HG02885 (cell line): ENCODE results near the gene TTC24.
"Not testable (repeated sequence)": the region's sequence is repeated elsewhere in the genome, so short reads cannot be mapped to it uniquely, and the experiment has no call there.

Experiments
- ATAC-seq: cut with Tn5 transposase; IDR thresholded peaks from one replicate; pipeline ENCODE4 v1.9.1; 2021; ENCODE audit warnings: mild to moderate bottlenecking; ENCODE audit not compliant: unreplicated experiment, poor library complexity

The TTC24 gene

GRCh38 chr1:156584813-156585212, 5.3 kb downstream of the TTC24 start:
- no peak for ATAC-seq

GRCh38 chr1:156586323-156586722, 6.8 kb downstream of the TTC24 start:
- ATAC-seq: no peak

GRCh38 chr1:156586892-156587477, 7.5 kb downstream of the TTC24 start:
- no peak for ATAC-seq

- not testable (repeated sequence) for ATAC-seq
Observed at GRCh38 chr1:156587927-156588326, 8.4 kb downstream of the TTC24 start.

GRCh38 chr1:156589546-156589945, 10.0 kb downstream of the TTC24 start:
- ATAC-seq: no peak

- no peak for ATAC-seq
Observed at GRCh38 chr1:156590326-156591180, 11.0 kb downstream of the TTC24 start.

- no peak for ATAC-seq
Observed at GRCh38 chr1:156591181-156591431, 11.6 kb downstream of the TTC24 start.

- peak; percentile 88 for ATAC-seq
Observed at GRCh38 chr1:156591432-156592157, 12.1 kb downstream of the TTC24 start, which contains the start of gene NAXE. Gene NAXE (plus strand): TSS chr1:156591776. CDS start chr1:156591805, 29 bp downstream.

GRCh38 chr1:156592158-156592909, 12.8 kb downstream of the TTC24 start:
- peak; percentile 17 for ATAC-seq

GRCh38 chr1:156592910-156593660, 13.6 kb downstream of the TTC24 start:
- ATAC-seq: no peak

GRCh38 chr1:156593661-156593989, 14.1 kb downstream of the TTC24 start:
- no peak for ATAC-seq

- ATAC-seq: no peak
Observed at GRCh38 chr1:156594190-156594589, 14.7 kb downstream of the TTC24 start.

GRCh38 chr1:156595016-156595415, 15.5 kb downstream of the TTC24 start:
- ATAC-seq: no peak

GRCh38 chr1:156596426-156596825, 16.9 kb downstream of the TTC24 start:
- no peak for ATAC-seq

- no peak for ATAC-seq
Observed at GRCh38 chr1:156598125-156598524, 18.6 kb downstream of the TTC24 start.

GRCh38 chr1:156598731-156599432, 19.4 kb downstream of the TTC24 start:
- no peak for ATAC-seq

GRCh38 chr1:156599811-156600210, 20.3 kb downstream of the TTC24 start:
- ATAC-seq: no peak

- no peak for ATAC-seq
Observed at GRCh38 chr1:156600733-156601121, 21.2 kb downstream of the TTC24 start.

GRCh38 chr1:156601122-156601830, 21.8 kb downstream of the TTC24 start, which contains the start of gene GPATCH4:
Gene GPATCH4 (minus strand): TSS chr1:156601479.
- ATAC-seq: peak; percentile 69
